NT2/D1 (cell line): ENCODE measurements around the gene TRIM69.

Experiments used
- DNase-seq: peaks from one replicate; pipeline ENCODE4 v3.0.0-alpha.2; 2011; ENCODE audit warnings: low read depth, low spot score
- H3K27me3 ChIP-seq: 2 replicates; pipeline ENCODE4 v1.6.0; 2011; ENCODE audit warnings: mild to moderate bottlenecking; ENCODE audit not compliant: insufficient read length, insufficient read depth
- H3K36me3 ChIP-seq: 2 replicates; pipeline ENCODE4 v1.6.1; 2011; ENCODE audit warnings: mild to moderate bottlenecking, low read length, mixed read lengths; ENCODE audit not compliant: insufficient read depth, insufficient read length
- H3K4me1 ChIP-seq: 2 replicates; pipeline ENCODE4 v1.5.1; 2011; ENCODE audit not compliant: insufficient read depth, insufficient read length
- H3K4me3 ChIP-seq: 2 replicates; pipeline ENCODE4 v1.5.1; 2011; ENCODE audit warnings: low read depth; ENCODE audit not compliant: insufficient read length
- H3K9ac ChIP-seq: 2 replicates; pipeline ENCODE4 v1.6.0; 2011; ENCODE audit warnings: low read depth; ENCODE audit not compliant: insufficient read length
- H3K9me3 ChIP-seq: 2 replicates; pipeline ENCODE4 v1.5.1; 2011; ENCODE audit warnings: mild to moderate bottlenecking, low read length; ENCODE audit not compliant: insufficient read depth
- SUZ12 ChIP-seq: IDR thresholded peaks from 2 replicates; pipeline ENCODE4 v1.6.1; 2011; ENCODE audit not compliant: insufficient read length, insufficient read depth; ENCODE audit errors: extremely low read depth
- YY1 ChIP-seq: IDR thresholded peaks from 2 replicates; pipeline ENCODE4 v1.6.1; 2011; ENCODE audit not compliant: insufficient read length, insufficient read depth
- ZNF274 ChIP-seq: IDR thresholded peaks from 2 replicates; pipeline ENCODE4 v1.6.1; 2011; ENCODE audit warnings: mild to moderate bottlenecking, low read depth, low read length

Gene TRIM69

GRCh38 chr15:44713006-44713966 is 23.0 kb upstream of the TRIM69 start:
- no peaks in the 10 kb centered on the region for H3K4me1 ChIP-seq
- H3K9ac ChIP-seq = no peak overlapping the region
- TF ChIP-seq SUZ12 (no peak), YY1 (no peak), ZNF274 (no peak)
- peaks cover 35% of the 10 kb centered on the region for H3K36me3 ChIP-seq
- H3K9me3 ChIP-seq = no peaks in the 10 kb centered on the region
- H3K4me3 ChIP-seq = no peak overlapping the region
- DNase-seq = no peak
- no peaks in the 10 kb centered on the region for H3K27me3 ChIP-seq

- Histone ChIP-seq H3K27me3 (no peaks in the 10 kb centered on the region), H3K4me1 (no peaks in the 10 kb centered on the region), H3K9ac (no peak overlapping the region), H3K4me3 (no peak overlapping the region), H3K36me3 (peaks cover 39% of the 10 kb centered on the region), H3K9me3 (no peaks in the 10 kb centered on the region)
- TF ChIP-seq YY1 (no peak), SUZ12 (no peak), ZNF274 (no peak)
- no peak for DNase-seq
Observed at GRCh38 chr15:44715142-44715796, 21.1 kb upstream of the TRIM69 start.

- H3K4me1 ChIP-seq = no peaks in the 10 kb centered on the region
- no peaks in the 10 kb centered on the region for H3K27me3 ChIP-seq
- no peaks in the 10 kb centered on the region for H3K9me3 ChIP-seq
- no peak for DNase-seq
- H3K4me3 ChIP-seq = no peak overlapping the region
- no peak overlapping the region for H3K9ac ChIP-seq
- no peak for TF ChIP-seq SUZ12
- no peak for TF ChIP-seq YY1
- TF ChIP-seq ZNF274 = no peak
- peaks cover 39% of the 10 kb centered on the region for H3K36me3 ChIP-seq
Observed at GRCh38 chr15:44715797-44716334, 20.5 kb upstream of the TRIM69 start.

- Histone ChIP-seq H3K9ac (no peak overlapping the region), H3K4me3 (no peak overlapping the region), H3K9me3 (no peaks in the 10 kb centered on the region), H3K36me3 (peaks cover 39% of the 10 kb centered on the region), H3K27me3 (no peaks in the 10 kb centered on the region), H3K4me1 (no peaks in the 10 kb centered on the region)
- TF ChIP-seq SUZ12 (no peak), ZNF274 (no peak), YY1 (no peak)
- no peak for DNase-seq
Observed at GRCh38 chr15:44716983-44717602, 19.2 kb upstream of the TRIM69 start.

GRCh38 chr15:44718180-44718926 is 18.0 kb upstream of the TRIM69 start:
- H3K27me3 ChIP-seq = no peaks in the 10 kb centered on the region
- no peak overlapping the region for H3K9ac ChIP-seq
- DNase-seq = no peak
- H3K4me1 ChIP-seq = no peaks in the 10 kb centered on the region
- H3K4me3 ChIP-seq = no peak overlapping the region
- TF ChIP-seq YY1 (no peak), SUZ12 (no peak), ZNF274 (no peak)
- peaks cover 39% of the 10 kb centered on the region for H3K36me3 ChIP-seq
- no peaks in the 10 kb centered on the region for H3K9me3 ChIP-seq

GRCh38 chr15:44718927-44719292 is 17.4 kb upstream of the TRIM69 start:
- Histone ChIP-seq H3K9ac (no peak overlapping the region), H3K27me3 (no peaks in the 10 kb centered on the region), H3K36me3 (peaks cover 39% of the 10 kb centered on the region), H3K4me1 (no peaks in the 10 kb centered on the region), H3K9me3 (no peaks in the 10 kb centered on the region), H3K4me3 (no peak overlapping the region)
- TF ChIP-seq ZNF274 (no peak), YY1 (no peak), SUZ12 (no peak)
- DNase-seq = no peak
